Measurements from ENCODE around the gene NPIPB12. TPM values are rescaled to one million over a fixed set of nuclear protein-coding genes. Genes with fewer than 3 reads are reported as not detected.
"Not testable (repeated sequence)": the region's sequence is repeated elsewhere in the genome, so short reads cannot be mapped to it uniquely, and the experiment has no call there.

Gene NPIPB12
- total and polyA plus RNA-seq, 2 experiments from 2014 or later = 2.5 to 13.4 TPM

- in situ Hi-C loops (cut with MboI); H4K20me1 ChIP-seq (ENCODE audit: insufficient read depth); DNase-seq; H3K79me2 ChIP-seq (ENCODE audit: insufficient read depth); H3K4me2 ChIP-seq (ENCODE audit: unreplicated experiment); H3F3A ChIP-seq (ENCODE audit: insufficient read depth); H3K36me3 ChIP-seq (ENCODE audit: low read depth); H3K9ac ChIP-seq; H3K9me3 ChIP-seq (ENCODE audit: low read depth); H3K4me3 ChIP-seq; H3K4me1 ChIP-seq (ENCODE audit: insufficient read depth); H3K27me3 ChIP-seq (replicated peaks; ENCODE audit: insufficient read depth); H3K9me2 ChIP-seq (ENCODE audit: insufficient read depth); H2AFZ ChIP-seq; H3K27ac ChIP-seq: not testable (repeated sequence)
- WGBS, 2 experiments (ENCODE audit: low coverage in 1 of 2, low lambda C conversion rate in 2 of 2, missing lambda C conversion rate in 2 of 2) = no CpG with 5 or more reads among the region's 57 CpGs
These were observed 40.0 kb downstream of the NPIPB12 start for GRCh38 chr16:29465985-29466824.

- H3K27ac ChIP-seq; in situ Hi-C loops (cut with MboI); H3F3A ChIP-seq (ENCODE audit: insufficient read depth); H2AFZ ChIP-seq; H3K9me2 ChIP-seq (ENCODE audit: insufficient read depth); H3K36me3 ChIP-seq (ENCODE audit: low read depth); H4K20me1 ChIP-seq (ENCODE audit: insufficient read depth); H3K4me2 ChIP-seq (ENCODE audit: unreplicated experiment); DNase-seq; H3K9me3 ChIP-seq (ENCODE audit: low read depth); H3K27me3 ChIP-seq (replicated peaks; ENCODE audit: insufficient read depth); H3K4me1 ChIP-seq (ENCODE audit: insufficient read depth); H3K79me2 ChIP-seq (ENCODE audit: insufficient read depth); H3K4me3 ChIP-seq; H3K9ac ChIP-seq: not testable (repeated sequence)
- WGBS, 2 experiments (ENCODE audit: low coverage in 1 of 2, low lambda C conversion rate in 2 of 2, missing lambda C conversion rate in 2 of 2) = no CpG with 5 or more reads among the region's 9 CpGs
These were observed 45.6 kb downstream of the NPIPB12 start for GRCh38 chr16:29460647-29461030.

GRCh38 chr16:29459706-29460646 is 46.2 kb downstream of the NPIPB12 start, which contains the start of gene SULT1A4:
Gene SULT1A4, plus strand, starts transcription at chr16:29459913. Its CDS starts 1,473 bp downstream, at chr16:29461386.
- H3K27me3 ChIP-seq (replicated peaks; ENCODE audit: insufficient read depth); H3K4me2 ChIP-seq (ENCODE audit: unreplicated experiment); in situ Hi-C loops (cut with MboI); H3K9me2 ChIP-seq (ENCODE audit: insufficient read depth); H3K4me3 ChIP-seq; H3K9me3 ChIP-seq (ENCODE audit: low read depth); H3K36me3 ChIP-seq (ENCODE audit: low read depth); H3F3A ChIP-seq (ENCODE audit: insufficient read depth); H3K4me1 ChIP-seq (ENCODE audit: insufficient read depth); H2AFZ ChIP-seq; H3K79me2 ChIP-seq (ENCODE audit: insufficient read depth); DNase-seq; H3K9ac ChIP-seq; H4K20me1 ChIP-seq (ENCODE audit: insufficient read depth); H3K27ac ChIP-seq: not testable (repeated sequence)
- WGBS, 2 experiments (ENCODE audit: low coverage in 1 of 2, low lambda C conversion rate in 2 of 2, missing lambda C conversion rate in 2 of 2) = no CpG with 5 or more reads among the region's 13 CpGs

- H3K79me2 ChIP-seq (ENCODE audit: insufficient read depth); H3K36me3 ChIP-seq (ENCODE audit: low read depth); H3K9ac ChIP-seq; H3K9me3 ChIP-seq (ENCODE audit: low read depth); H3K4me2 ChIP-seq (ENCODE audit: unreplicated experiment); H3K27ac ChIP-seq; H3K27me3 ChIP-seq (replicated peaks; ENCODE audit: insufficient read depth); in situ Hi-C loops (cut with MboI); H2AFZ ChIP-seq; H3K4me3 ChIP-seq; H4K20me1 ChIP-seq (ENCODE audit: insufficient read depth); H3F3A ChIP-seq (ENCODE audit: insufficient read depth); H3K4me1 ChIP-seq (ENCODE audit: insufficient read depth); H3K9me2 ChIP-seq (ENCODE audit: insufficient read depth); DNase-seq: not testable (repeated sequence)
- WGBS, 2 experiments (ENCODE audit: low coverage in 1 of 2, low lambda C conversion rate in 2 of 2, missing lambda C conversion rate in 2 of 2) = 85% methylated on average over 1 of the region's 2 CpGs
These were observed 48.5 kb downstream of the NPIPB12 start for GRCh38 chr16:29457660-29458059.

- H3F3A ChIP-seq (ENCODE audit: insufficient read depth); H3K9ac ChIP-seq; H3K27ac ChIP-seq; H3K4me1 ChIP-seq (ENCODE audit: insufficient read depth); H3K4me3 ChIP-seq; in situ Hi-C loops (cut with MboI); H3K36me3 ChIP-seq (ENCODE audit: low read depth); H3K27me3 ChIP-seq (replicated peaks; ENCODE audit: insufficient read depth); DNase-seq; H3K4me2 ChIP-seq (ENCODE audit: unreplicated experiment); H2AFZ ChIP-seq; H3K9me3 ChIP-seq (ENCODE audit: low read depth); H4K20me1 ChIP-seq (ENCODE audit: insufficient read depth); H3K79me2 ChIP-seq (ENCODE audit: insufficient read depth); H3K9me2 ChIP-seq (ENCODE audit: insufficient read depth): not testable (repeated sequence)
- no CpG with 5 or more reads among the region's 29 CpGs for WGBS, 2 experiments (ENCODE audit: low coverage in 1 of 2, low lambda C conversion rate in 2 of 2, missing lambda C conversion rate in 2 of 2)
These were observed 51.4 kb downstream of the NPIPB12 start for GRCh38 chr16:29454828-29455227.

GRCh38 chr16:29454269-29454668 is 51.9 kb downstream of the NPIPB12 start, which contains the start of the genes BOLA2 and SLX1B:
Gene BOLA2, minus strand, starts transcription at chr16:29454351. Its CDS starts 98 bp downstream, at chr16:29454253.
Gene SLX1B, plus strand, starts transcription at chr16:29454533.
- H3K9me2 ChIP-seq (ENCODE audit: insufficient read depth); in situ Hi-C loops (cut with MboI); H3K9ac ChIP-seq; H3K4me1 ChIP-seq (ENCODE audit: insufficient read depth); H3F3A ChIP-seq (ENCODE audit: insufficient read depth); H3K9me3 ChIP-seq (ENCODE audit: low read depth); H4K20me1 ChIP-seq (ENCODE audit: insufficient read depth); H3K4me2 ChIP-seq (ENCODE audit: unreplicated experiment); DNase-seq; H3K4me3 ChIP-seq; H2AFZ ChIP-seq; H3K27me3 ChIP-seq (replicated peaks; ENCODE audit: insufficient read depth); H3K36me3 ChIP-seq (ENCODE audit: low read depth); H3K27ac ChIP-seq; H3K79me2 ChIP-seq (ENCODE audit: insufficient read depth): not testable (repeated sequence)
- no CpG with 5 or more reads among the region's 33 CpGs for WGBS, 2 experiments (ENCODE audit: low coverage in 1 of 2, low lambda C conversion rate in 2 of 2, missing lambda C conversion rate in 2 of 2)

GRCh38 chr16:29453754-29454153 is 52.5 kb downstream of the NPIPB12 start:
- H4K20me1 ChIP-seq (ENCODE audit: insufficient read depth); in situ Hi-C loops (cut with MboI); H3K4me3 ChIP-seq; H3K9ac ChIP-seq; H3K4me1 ChIP-seq (ENCODE audit: insufficient read depth); H3K9me3 ChIP-seq (ENCODE audit: low read depth); H3K27ac ChIP-seq; H3F3A ChIP-seq (ENCODE audit: insufficient read depth); H3K27me3 ChIP-seq (replicated peaks; ENCODE audit: insufficient read depth); H3K9me2 ChIP-seq (ENCODE audit: insufficient read depth); H2AFZ ChIP-seq; H3K36me3 ChIP-seq (ENCODE audit: low read depth); H3K79me2 ChIP-seq (ENCODE audit: insufficient read depth); DNase-seq; H3K4me2 ChIP-seq (ENCODE audit: unreplicated experiment): not testable (repeated sequence)
- no CpG with 5 or more reads among the region's 21 CpGs for WGBS, 2 experiments (ENCODE audit: low coverage in 1 of 2, low lambda C conversion rate in 2 of 2, missing lambda C conversion rate in 2 of 2)

Measured in GM23248 (cell line).